Lung (tissue), 12 donors: Measurements from ENCODE around the gene IL5RA. TPM values are rescaled to one million over a fixed set of nuclear protein-coding genes. Genes with fewer than 3 reads are reported as not detected.

Experiments used
- ATAC-seq: fragments of 200-7000 bp; cut with Tn5 transposase; one replicate; pipeline ENCODE4 v1.9.1; 2020; ENCODE audit warnings: moderate number of reproducible peaks; ENCODE audit not compliant: insufficient read depth, low FRiP score
- DNase-seq, 3 donors: peaks; one replicate each; pipeline ENCODE4 v3.0.0-alpha.2; 2013 to 2017
- H3K27ac ChIP-seq, 2 donors: one replicate each; pipeline ENCODE4 v1.5.1; 2013; ENCODE audit warnings: mild to moderate bottlenecking in 2 of 2, moderate library complexity in 2 of 2, control low read depth in 1 of 2, inconsistent platforms in 1 of 2, low read depth in 1 of 2, low read length in 1 of 2
- H3K27me3 ChIP-seq, 3 donors: one replicate each; pipeline ENCODE4 v1.5.1; 2013; ENCODE audit warnings: low read length in 2 of 3; ENCODE audit not compliant: control insufficient read depth in 3 of 3, insufficient read depth in 3 of 3
- H3K36me3 ChIP-seq, 4 donors: one replicate each; pipeline ENCODE4 v1.5.1; 2013; ENCODE audit warnings: low read length in 4 of 4, mild to moderate bottlenecking in 1 of 4, moderate library complexity in 1 of 4; ENCODE audit not compliant: control insufficient read depth in 4 of 4, insufficient read depth in 4 of 4
- H3K4me1 ChIP-seq, 5 donors: one replicate each; pipeline ENCODE4 v1.5.1; 2013; ENCODE audit warnings: low read length in 5 of 5, mild to moderate bottlenecking in 2 of 5, moderate library complexity in 1 of 5; ENCODE audit not compliant: control insufficient read depth in 5 of 5, insufficient read depth in 5 of 5
- H3K4me3 ChIP-seq: one replicate; pipeline ENCODE4 v1.5.1; 2013; ENCODE audit warnings: mild to moderate bottlenecking, control low read depth, moderate library complexity
- H3K9ac ChIP-seq, 2 donors: one replicate each; pipeline ENCODE4 v1.5.1; 2013; ENCODE audit warnings: low read length in 2 of 2, control low read depth in 1 of 2; ENCODE audit not compliant: insufficient read depth in 1 of 2
- H3K9me3 ChIP-seq, 4 donors: one replicate each; pipeline ENCODE4 v1.5.1; 2013; ENCODE audit warnings: low read length in 3 of 4, mild to moderate bottlenecking in 1 of 4, moderate library complexity in 1 of 4; ENCODE audit not compliant: control insufficient read depth in 4 of 4, insufficient read depth in 3 of 4
- WGBS, 2 donors: extraction: QIAGEN DNeasy Blood & Tissue Kit; methylation state at CpG; one replicate each; pipeline ENCODE4 v1.1.7; 2013; 5-methylcytosine and 5-hydroxymethylcytosine counted together
- polyA plus RNA-seq, 2 donors: library from polyadenylated mRNA; stranded (reverse); fragments of 200-250 nt; gene quantifications; one replicate each; pipeline ENCODE4 v1.2.1, GENCODE V29; 2013
- total RNA-seq, 2 donors: library from RNA; depleted of rRNA in 1 of 2; stranded (reverse); fragments of >200 nt in 1 of 2; gene quantifications; one replicate each; pipeline ENCODE4 v1.2.1, GENCODE V29; 2014 to 2021
- TF ChIP-seq, protein P1 (sequence below): IDR thresholded peaks from 2 replicates; pipeline ENCODE4 v1.5.1; 2012; ENCODE audit warnings: mild to moderate bottlenecking; ENCODE audit errors: control extremely low read depth, extremely low read depth
- donor health status: control.
- donor health status: control.
- donor health status: Bipolar disorder and iron deficiency.
- donor health status: healthy.
- donor health status: DM: yes; HTN: yes; CAD: no.

IL5RA gene
- total and polyA plus RNA-seq, 4 donors: 1.1 to 23.3 (median 7.7) TPM

DNA sequence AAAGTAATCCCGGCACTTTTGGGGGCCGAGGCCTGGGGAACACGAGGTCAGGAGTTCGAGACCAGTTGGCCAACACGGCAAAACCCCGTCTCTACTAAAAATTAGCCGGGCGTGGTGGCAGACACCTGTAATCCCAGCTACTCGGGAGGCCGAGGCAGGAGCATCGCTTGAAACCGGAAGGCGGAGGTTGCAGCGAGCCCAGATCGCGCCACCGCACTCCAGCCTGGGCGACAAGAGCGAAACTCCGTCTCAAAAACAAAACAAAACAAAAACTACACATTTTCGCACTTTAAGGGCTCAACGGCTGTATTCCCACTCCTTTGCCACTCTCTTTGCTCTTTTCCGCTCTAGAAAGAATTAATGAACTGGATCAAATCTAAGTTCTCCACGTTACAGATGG is 15.8 kb upstream of the IL5RA start:
- H3K9ac ChIP-seq: peak overlapping the region; percentile 91 to 94
- H3K9me3 ChIP-seq: no peaks in the 10 kb centered on the region
- ATAC-seq: no peak
- H3K27me3 ChIP-seq: no peaks in the 10 kb centered on the region
- 90 to 91% methylated on average over 24 of the region's 24 CpGs for WGBS, 2 donors
- H3K27ac ChIP-seq: peak overlapping the region; percentile 85 to 98
- peaks cover 6 to 18% (median 8%) of the 10 kb centered on the region in 4 donors for H3K36me3 ChIP-seq
- no peak for DNase-seq
- no peak overlapping the region for H3K4me3 ChIP-seq
- peaks cover 3 to 11% (median 8%) of the 10 kb centered on the region in 5 donors for H3K4me1 ChIP-seq
- TF ChIP-seq, protein P1, sequence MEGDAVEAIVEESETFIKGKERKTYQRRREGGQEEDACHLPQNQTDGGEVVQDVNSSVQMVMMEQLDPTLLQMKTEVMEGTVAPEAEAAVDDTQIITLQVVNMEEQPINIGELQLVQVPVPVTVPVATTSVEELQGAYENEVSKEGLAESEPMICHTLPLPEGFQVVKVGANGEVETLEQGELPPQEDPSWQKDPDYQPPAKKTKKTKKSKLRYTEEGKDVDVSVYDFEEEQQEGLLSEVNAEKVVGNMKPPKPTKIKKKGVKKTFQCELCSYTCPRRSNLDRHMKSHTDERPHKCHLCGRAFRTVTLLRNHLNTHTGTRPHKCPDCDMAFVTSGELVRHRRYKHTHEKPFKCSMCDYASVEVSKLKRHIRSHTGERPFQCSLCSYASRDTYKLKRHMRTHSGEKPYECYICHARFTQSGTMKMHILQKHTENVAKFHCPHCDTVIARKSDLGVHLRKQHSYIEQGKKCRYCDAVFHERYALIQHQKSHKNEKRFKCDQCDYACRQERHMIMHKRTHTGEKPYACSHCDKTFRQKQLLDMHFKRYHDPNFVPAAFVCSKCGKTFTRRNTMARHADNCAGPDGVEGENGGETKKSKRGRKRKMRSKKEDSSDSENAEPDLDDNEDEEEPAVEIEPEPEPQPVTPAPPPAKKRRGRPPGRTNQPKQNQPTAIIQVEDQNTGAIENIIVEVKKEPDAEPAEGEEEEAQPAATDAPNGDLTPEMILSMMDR: no peak

DNA sequence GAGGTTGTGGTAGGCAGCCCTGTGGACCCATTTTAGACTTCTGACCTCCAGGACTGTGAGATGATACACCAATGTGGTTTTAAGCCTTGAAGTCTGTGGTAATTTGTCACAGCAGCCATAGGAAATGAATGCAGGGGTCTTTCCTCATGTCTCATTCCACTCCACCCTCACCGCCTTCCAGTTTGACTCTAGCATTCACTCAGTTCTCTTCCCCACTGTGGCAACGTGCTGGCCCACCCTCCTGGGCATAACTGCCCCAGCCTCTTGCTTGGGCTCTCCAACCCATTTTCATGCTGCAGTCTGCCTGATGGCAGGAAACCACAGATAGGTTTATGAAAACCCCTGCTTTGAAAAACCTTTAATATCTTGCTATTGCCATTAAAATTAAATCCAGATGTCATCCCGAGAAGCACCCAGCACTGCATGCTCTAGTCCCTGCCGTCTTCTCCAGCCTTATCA is 9.2 kb upstream of the IL5RA start:
- Histone ChIP-seq H3K36me3 (no peaks in the 10 kb centered on the region), H3K4me3 (no peak overlapping the region), H3K27ac (no peak overlapping the region), H3K9me3 (no peaks in the 10 kb centered on the region), H3K9ac (no peak overlapping the region), H3K4me1 (no peaks in the 10 kb centered on the region), H3K27me3 (no peaks in the 10 kb centered on the region)
- no peak for DNase-seq
- ATAC-seq: no peak
- TF ChIP-seq, protein P1: no peak
- 70 to 73% methylated on average over 4 of the region's 4 CpGs for WGBS, 2 donors

DNA sequence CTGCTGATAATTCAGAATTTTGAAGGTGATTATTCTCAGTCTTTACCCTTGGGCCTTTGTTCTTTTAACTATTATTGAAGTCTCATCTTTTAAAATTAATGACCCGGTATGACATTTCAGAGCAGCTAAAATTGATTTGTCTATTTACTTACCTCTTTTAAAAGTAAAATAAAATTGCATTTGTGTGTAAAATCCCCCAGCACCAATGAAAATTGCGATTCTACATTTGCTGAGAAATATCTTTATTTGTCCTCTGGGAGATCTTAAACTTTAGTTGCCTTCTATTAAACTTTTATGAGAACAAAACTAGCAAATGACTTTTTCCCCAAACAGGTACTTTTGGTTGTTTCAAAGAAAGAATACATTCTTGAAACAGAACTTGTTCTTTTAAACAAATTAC is 7.5 kb upstream of the IL5RA start:
- DNase-seq (no peak), ATAC-seq (no peak)
- TF ChIP-seq, protein P1: no peak
- Histone ChIP-seq H3K9ac (no peak overlapping the region), H3K4me1 (no peaks in the 10 kb centered on the region), H3K27me3 (no peaks in the 10 kb centered on the region), H3K9me3 (peaks cover 0 to 2% (median 0%) of the 10 kb centered on the region in 4 donors), H3K4me3 (no peak overlapping the region), H3K27ac (no peak overlapping the region), H3K36me3 (no peaks in the 10 kb centered on the region)
- WGBS, 2 donors: 92 to 94% methylated on average over 2 of the region's 2 CpGs

DNA sequence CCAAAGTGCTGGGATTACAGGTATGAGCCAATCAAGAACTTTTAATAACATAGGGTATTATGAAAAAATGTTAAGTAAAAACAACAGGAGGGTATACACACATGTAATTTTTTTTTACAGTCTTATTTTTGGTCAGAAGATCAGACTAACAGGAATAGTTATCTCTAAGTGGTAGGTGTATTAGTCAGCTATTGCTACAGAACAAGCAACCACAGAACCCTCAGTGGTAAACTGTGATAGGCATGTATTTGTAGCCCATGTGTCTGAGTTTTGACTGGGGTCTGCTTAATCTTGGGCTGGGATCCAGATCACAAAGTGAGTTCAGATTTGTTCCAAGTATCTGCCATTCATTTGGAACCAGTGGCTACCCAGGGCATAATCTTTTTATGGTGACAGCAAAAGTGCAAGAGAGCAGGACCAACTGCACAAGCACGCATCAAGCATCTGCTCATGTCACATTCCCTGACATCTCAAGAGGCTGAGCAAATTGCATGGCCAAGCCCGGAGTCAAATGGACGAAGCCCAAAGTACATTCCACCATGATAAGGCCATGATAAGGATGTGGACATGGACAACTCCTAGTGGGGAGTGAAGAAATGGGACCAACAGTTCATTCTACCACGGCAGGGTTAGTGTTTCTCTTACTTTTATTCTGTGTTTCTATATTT is 3.0 kb upstream of the IL5RA start:
- 58 to 72% methylated on average over 4 of the region's 4 CpGs for WGBS, 2 donors
- ATAC-seq (no peak), DNase-seq (no peak)
- peaks cover 0 to 3% (median 0%) of the 10 kb centered on the region in 5 donors for H3K4me1 ChIP-seq
- TF ChIP-seq, protein P1: no peak
- no peaks in the 10 kb centered on the region for H3K27me3 ChIP-seq
- no peak overlapping the region for H3K27ac ChIP-seq
- H3K9me3 ChIP-seq: peaks cover 0 to 2% (median 0%) of the 10 kb centered on the region in 4 donors
- H3K4me3 ChIP-seq: no peak overlapping the region
- H3K36me3 ChIP-seq: no peaks in the 10 kb centered on the region
- H3K9ac ChIP-seq: no peak overlapping the region
